ENCODE measurements around the gene NKPD1. TPM values are rescaled to one million over a fixed set of nuclear protein-coding genes. Genes with fewer than 3 reads are reported as not detected.

NKPD1 gene
- total RNA-seq, 2 donors from 2014 or later = not detected

DNA sequence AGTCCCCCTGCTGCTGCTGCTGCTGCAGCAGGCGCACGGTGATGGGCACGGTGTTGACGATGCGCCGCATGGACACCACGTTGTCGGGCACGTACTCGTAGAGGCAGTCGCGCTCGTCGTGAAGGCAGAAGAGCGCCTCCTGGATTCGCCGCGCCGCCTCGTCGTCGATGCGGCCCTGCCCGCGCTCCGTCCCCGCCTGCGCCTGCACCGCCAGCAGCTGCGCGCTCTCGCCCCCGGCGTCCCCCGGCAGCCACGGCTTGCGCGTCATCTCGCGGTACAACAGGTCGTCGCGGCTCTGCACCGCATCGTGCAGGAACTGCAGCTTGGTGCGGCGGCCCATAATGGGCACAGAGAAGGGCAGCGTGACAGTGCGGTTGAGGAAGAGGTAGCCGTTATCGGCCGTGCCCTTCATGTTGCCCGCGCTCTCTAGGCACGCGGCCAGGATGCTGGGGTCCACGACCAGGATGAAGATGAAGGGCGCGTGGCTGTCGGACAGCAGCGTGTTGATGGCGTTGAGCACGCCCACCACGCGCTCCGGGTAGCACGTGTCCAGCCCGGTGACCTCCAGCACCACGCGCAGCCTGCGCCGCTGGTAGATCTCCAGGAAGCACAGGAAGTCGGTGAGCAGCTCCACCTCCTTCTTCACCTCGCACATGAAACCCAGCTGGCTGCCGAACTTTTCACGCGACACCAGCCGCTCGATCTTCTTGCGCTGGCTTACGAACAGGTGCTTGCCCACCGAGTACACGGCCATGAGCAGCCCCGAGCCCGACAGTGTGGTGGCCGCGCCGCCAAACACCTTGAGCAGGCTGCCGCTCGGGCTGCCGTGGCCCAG, 8.1 kb downstream of the NKPD1 start:
- no peak for TF ChIP-seq POLR2A (IDR thresholded peaks at IDR 0.05)
- TF ChIP-seq, protein P1, sequence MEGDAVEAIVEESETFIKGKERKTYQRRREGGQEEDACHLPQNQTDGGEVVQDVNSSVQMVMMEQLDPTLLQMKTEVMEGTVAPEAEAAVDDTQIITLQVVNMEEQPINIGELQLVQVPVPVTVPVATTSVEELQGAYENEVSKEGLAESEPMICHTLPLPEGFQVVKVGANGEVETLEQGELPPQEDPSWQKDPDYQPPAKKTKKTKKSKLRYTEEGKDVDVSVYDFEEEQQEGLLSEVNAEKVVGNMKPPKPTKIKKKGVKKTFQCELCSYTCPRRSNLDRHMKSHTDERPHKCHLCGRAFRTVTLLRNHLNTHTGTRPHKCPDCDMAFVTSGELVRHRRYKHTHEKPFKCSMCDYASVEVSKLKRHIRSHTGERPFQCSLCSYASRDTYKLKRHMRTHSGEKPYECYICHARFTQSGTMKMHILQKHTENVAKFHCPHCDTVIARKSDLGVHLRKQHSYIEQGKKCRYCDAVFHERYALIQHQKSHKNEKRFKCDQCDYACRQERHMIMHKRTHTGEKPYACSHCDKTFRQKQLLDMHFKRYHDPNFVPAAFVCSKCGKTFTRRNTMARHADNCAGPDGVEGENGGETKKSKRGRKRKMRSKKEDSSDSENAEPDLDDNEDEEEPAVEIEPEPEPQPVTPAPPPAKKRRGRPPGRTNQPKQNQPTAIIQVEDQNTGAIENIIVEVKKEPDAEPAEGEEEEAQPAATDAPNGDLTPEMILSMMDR (IDR thresholded peaks at IDR 0.05) = no peak
- H3K36me3 ChIP-seq (replicated peaks in 1 of 2; ENCODE audit: insufficient read depth in 1 of 2, low read depth in 2 of 2) = no peaks in the 10 kb centered on the region
- DNase-seq (peak; percentile 32 to 67 (median 53)), ATAC-seq (peak; percentile 61)
- no peaks in the 10 kb centered on the region for H3K9me3 ChIP-seq
- H3K4me3 ChIP-seq = no peak overlapping the region
- H3K4me1 ChIP-seq = peaks cover 24% of the 10 kb centered on the region
- intact Hi-C loops (cut with DNase I) = no loop called here
- H3K27me3 ChIP-seq = peaks cover 0 to 25% of the 10 kb centered on the region in 2 donors
- 2 to 3% methylated on average over 18 to 86 of the region's 91 CpGs for WGBS, 2 donors
- no peak overlapping the region for H3K27ac ChIP-seq

DNA sequence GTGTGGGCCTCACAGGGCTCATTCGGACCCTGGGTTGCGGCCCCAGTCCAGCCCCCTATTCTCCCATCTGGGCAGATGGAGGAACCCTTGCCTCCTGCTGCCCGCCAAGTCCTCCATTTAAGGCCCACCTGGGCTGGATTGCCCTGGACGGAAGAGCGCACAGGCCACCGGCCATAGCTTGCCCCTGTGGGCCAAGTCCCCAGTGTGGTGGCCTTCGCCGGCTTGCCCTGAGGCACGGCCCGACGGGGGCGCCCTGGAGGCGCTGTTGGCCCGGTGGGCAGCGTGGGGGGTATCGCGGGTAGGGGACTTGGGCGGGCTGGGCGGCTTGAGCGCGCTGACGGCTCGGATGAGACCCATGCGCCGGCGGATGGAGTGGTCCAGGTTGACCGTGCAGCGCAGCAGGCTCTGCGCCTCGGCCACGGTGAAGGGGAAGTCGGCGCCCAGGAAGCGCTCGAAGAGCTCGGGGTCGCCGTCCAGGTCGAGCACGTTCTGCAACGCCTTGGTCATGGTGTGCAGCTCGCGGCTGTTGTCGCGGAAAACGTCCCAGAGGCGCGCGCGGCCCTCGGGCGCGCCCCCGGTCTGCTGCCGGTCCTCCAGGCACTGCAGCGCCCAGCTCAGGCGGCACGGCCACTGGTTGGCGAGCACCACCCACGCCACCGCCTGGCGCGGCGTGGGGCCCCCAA, 8.8 kb downstream of the NKPD1 start:
- Histone ChIP-seq H3K27me3 (peaks cover 0 to 25% of the 10 kb centered on the region in 2 donors), H3K9me3 (no peaks in the 10 kb centered on the region), H3K27ac (no peak overlapping the region), H3K4me1 (peaks cover 24% of the 10 kb centered on the region), H3K4me3 (no peak overlapping the region), H3K36me3 (replicated peaks in 1 of 2; ENCODE audit: insufficient read depth in 1 of 2, low read depth in 2 of 2) (no peaks in the 10 kb centered on the region)
- DNase-seq (no peak), ATAC-seq (no peak)
- no peak for TF ChIP-seq POLR2A (IDR thresholded peaks at IDR 0.05)
- TF ChIP-seq, protein P1 (IDR thresholded peaks at IDR 0.05) = no peak
- intact Hi-C loops (cut with DNase I) = no loop called here
- 11 to 68% methylated on average over 6 to 45 of the region's 64 CpGs for WGBS, 2 donors

DNA sequence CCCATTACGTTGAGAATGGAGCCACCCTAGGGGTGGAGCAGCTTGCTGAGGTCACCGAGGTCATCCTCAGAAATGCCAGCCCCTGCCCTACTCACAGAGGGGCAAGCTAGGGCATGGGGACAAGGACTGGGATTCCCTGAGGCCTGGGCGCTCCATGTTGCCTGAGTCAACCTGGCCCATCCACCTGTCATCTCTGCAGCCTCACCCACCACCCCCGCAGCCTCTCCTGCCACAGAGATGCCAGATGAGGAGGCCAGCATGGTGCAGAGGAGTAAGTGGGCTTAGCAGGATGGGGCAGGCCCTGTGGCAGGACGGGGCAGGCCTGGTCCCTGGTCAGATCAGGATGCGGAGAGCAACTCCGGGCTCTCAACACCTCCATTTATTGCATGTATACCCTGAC, 9.5 kb downstream of the NKPD1 start:
- WGBS, 2 donors = 78 to 80% methylated on average over 1 to 7 of the region's 7 CpGs
- peaks cover 0 to 25% of the 10 kb centered on the region in 2 donors for H3K27me3 ChIP-seq
- intact Hi-C loops (cut with DNase I) = no loop called here

DNA sequence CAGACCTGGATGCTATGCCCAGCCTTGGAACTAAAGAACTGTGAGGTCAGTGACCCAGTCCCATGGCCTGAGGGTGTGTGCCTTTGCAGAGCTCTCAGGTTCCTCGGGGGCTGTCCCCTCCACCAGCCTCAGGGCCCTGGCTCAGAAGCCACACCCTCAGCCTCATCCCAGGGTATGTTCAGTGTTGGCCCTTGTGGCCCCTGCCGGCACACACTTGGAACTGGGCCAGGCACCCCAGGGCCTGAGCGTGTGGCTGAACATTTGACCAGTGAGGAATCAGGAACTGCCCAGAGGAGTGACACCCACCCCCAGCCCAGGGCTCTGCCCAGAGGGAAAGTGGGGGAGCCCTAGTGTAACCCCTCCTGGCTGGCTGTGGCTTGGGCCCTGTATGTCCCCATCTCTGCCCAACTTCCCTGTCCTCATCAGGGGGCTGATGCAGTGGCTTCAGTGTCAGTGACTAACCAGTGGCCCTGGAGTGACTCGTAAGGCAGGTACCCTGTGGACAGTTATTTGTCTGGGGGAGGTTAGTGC, 10.0 kb downstream of the NKPD1 start:
- Histone ChIP-seq H3K4me3 (no peak overlapping the region), H3K4me1 (peaks cover 24% of the 10 kb centered on the region), H3K27ac (no peak overlapping the region), H3K27me3 (peaks cover 0 to 25% of the 10 kb centered on the region in 2 donors), H3K36me3 (replicated peaks in 1 of 2; ENCODE audit: insufficient read depth in 1 of 2, low read depth in 2 of 2) (no peaks in the 10 kb centered on the region), H3K9me3 (no peaks in the 10 kb centered on the region)
- WGBS, 2 donors = 40 to 43% methylated on average over 3 to 4 of the region's 4 CpGs
- ATAC-seq = no peak
- TF ChIP-seq POLR2A (IDR thresholded peaks at IDR 0.05) = no peak
- TF ChIP-seq, protein P1 (IDR thresholded peaks at IDR 0.05) = no peak
- intact Hi-C loops (cut with DNase I) = no loop called here
- no peak for DNase-seq

More for the DNA sequence above, 9.5 kb downstream of the NKPD1 start:
- Histone ChIP-seq H3K4me1 (peaks cover 24% of the 10 kb centered on the region), H3K36me3 (replicated peaks in 1 of 2; ENCODE audit: insufficient read depth in 1 of 2, low read depth in 2 of 2) (no peaks in the 10 kb centered on the region), H3K27ac (no peak overlapping the region), H3K4me3 (no peak overlapping the region), H3K9me3 (no peaks in the 10 kb centered on the region)
- ATAC-seq = no peak
- no peak for TF ChIP-seq POLR2A (IDR thresholded peaks at IDR 0.05)
- TF ChIP-seq, protein P1 (IDR thresholded peaks at IDR 0.05) = no peak
- no peak for DNase-seq

Measured in body of pancreas (tissue), 4 donors.